Stimulated activated CD8-positive, alpha-beta memory T cell treated with anti-CD3 and anti-CD28 coated beads, Interleukin-15, amount 100 ng/mL, for 1 hour (primary cell): ENCODE results near the gene SNAI3.
A peak's percentile ranks its signal among the peaks of the same experiment; 100 is the strongest.

Experiments
- DNase-seq: peaks from one replicate; pipeline ENCODE4 v3.0.0-alpha.2; 2020; ENCODE audit warnings: low read depth

SNAI3 gene

DNA sequence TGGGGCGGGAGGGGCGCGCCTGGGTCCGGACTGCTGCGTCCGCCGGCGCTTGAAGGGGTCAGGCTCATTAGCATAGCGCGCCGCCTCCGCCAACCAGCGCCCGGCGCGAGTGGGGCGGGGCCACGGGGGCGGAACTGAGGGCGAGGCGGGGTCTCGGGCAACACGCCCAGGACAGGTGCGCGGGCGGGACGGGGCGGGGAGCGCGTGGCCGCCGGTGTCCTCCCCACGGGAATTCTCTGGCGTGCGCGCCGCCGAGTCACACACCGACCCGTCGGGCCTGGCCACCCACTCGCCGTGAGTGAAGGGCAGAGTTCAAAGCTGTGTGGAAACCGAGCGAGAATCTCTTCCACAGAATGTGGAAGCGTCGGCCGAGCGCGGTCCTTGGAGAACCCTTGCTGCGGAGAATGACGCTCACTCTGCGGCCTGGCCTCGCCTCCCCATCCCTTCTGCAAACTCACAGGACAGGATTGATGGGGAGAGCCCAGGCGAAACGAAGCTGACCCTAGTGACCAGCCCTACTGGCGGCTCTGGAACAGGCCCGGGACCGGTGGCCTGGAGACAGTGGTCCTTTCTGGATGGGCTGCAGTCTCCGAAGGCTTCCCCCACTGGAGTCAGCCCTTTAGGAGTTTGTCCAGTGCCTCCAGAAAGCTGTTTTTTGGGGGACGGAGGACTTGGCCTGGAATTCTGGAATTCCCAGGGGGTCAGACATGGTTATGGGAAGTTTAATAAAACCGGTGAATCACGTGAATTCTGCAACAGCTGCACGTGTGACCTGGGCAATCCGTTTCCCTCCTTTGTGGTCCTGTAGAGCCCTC is at the start of gene SNAI3:
Gene SNAI3 (minus strand): TSS at position 69 of the 815 bp plus-strand sequence. CDS start 101 bp downstream, outside the sequence.
- DNase-seq = peak; percentile 73

GRCh38 chr16:88736088-88736487 is 49.8 kb upstream of the SNAI3 start:
- DNase-seq = no peak

- no peak for DNase-seq
Observed at GRCh38 chr16:88735616-88736015, 49.3 kb upstream of the SNAI3 start.

DNA sequence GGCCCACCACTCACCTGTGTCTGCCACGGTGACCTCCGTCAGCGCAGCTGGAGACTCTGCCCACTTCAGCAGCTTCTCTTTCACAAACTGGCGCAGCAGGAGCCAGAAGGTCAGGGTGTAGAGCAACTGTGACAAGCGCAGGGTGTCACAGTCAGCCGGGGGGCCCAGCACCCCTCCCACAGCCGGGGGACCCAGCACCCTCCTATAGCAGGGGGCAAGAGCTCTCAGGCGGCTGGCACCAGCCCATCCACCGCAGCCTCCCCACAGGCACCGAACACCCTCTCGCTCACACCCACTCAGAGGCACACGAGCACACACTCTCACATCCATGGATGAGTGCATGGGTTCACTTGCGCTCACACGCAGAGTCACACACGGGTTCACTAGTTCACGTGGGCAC is 48.8 kb upstream of the SNAI3 start:
- no peak for DNase-seq

- DNase-seq = no peak
Observed at GRCh38 chr16:88734361-88734728, 48.0 kb upstream of the SNAI3 start.

DNA sequence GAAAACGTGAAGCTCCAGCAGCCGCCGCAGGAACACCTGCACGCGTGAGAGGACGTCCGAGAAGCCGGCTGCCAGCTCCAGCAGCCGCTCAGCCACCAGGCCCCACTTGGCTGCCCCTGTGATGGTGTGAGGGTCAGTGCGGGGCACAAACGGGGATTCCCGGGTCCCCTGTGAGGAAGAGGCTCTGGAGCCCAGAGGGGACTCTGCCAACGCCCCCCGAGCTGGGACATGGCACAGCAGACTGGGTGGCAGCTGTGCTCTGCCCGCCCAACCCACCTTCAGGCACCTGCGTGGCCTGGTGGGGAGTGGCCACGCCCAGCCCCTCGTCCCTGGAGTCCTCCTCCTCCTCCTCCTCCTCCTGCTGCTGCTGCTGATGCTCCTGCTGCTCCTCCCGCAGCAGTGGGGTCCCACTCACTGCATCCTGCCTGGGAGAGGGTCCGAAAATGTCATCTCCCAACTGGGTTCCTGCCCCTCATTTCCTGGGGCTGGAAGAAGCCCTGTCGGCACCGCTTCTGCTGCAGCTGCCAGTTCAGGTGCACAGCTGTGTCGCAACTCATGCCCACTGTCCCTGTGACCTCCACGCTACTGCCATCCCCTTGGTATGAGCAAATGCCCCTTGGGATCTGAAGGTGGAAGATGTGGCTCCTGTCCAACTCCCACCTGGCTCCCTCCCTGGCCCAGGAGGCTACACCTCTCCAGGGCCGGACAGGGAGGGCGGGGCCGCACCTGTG is 47.5 kb upstream of the SNAI3 start:
- no peak for DNase-seq

DNA sequence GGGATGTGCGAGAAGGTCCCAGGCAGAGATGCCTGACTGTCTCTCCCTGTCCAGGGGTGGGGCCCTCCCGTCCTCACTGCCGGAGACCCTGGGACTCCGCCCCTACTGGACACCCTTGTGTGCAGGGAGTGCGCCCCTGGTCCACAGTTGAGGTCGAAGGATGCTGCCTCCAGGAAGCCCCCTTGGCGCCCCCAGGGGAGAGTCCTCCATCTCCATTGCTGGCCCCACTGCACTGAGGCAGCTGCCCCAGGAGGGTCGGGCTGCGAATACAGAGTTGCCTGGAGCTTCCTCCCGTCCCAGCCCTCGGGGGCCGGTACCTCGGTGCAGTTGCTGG is 46.6 kb upstream of the SNAI3 start:
- DNase-seq = no peak

DNA sequence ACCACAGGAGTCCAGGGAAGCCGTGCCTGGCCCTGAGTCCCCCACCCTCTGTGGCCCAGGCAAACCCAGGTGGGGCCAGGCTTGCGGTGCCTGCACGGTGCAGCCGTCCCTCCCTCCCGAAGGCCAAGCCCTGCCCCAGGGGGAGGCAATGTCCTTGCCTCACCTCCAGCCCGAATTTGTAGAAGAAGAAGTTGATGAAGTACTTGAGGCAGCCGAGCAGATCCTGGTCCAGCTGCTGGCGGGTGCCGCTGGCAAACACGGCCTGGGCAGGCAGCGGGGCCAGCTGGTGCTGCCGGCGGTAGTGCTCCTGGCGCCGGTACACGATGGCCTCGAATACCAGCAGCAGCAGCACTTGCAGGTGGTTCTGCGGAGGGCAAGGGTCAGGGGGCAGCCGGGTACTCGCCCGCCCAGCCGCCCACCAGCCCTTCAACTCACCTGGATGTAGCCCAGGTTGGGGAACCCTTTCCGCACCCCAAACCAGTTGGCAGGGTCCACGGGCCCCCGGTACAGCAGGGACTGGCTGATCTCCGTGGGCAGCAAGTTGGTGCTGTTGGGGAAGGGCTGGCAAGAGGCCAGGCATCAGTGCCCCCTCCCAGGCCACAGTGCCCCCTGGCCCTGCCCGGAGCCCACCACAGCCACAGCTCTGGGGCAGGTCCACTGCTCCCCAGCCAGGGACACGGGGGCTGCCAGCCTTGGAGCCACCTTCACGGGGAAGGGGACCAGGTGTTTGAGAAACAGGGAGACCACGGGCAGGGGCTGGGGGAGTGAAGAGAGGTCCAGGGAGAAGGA is 46.1 kb upstream of the SNAI3 start:
- no peak for DNase-seq

- no peak for DNase-seq
Observed at GRCh38 chr16:88731699-88732098, 45.4 kb upstream of the SNAI3 start.

GRCh38 chr16:88730632-88731607 is 44.6 kb upstream of the SNAI3 start:
- no peak for DNase-seq

- no peak for DNase-seq
Observed at GRCh38 chr16:88727871-88728270, 41.6 kb upstream of the SNAI3 start.

DNA sequence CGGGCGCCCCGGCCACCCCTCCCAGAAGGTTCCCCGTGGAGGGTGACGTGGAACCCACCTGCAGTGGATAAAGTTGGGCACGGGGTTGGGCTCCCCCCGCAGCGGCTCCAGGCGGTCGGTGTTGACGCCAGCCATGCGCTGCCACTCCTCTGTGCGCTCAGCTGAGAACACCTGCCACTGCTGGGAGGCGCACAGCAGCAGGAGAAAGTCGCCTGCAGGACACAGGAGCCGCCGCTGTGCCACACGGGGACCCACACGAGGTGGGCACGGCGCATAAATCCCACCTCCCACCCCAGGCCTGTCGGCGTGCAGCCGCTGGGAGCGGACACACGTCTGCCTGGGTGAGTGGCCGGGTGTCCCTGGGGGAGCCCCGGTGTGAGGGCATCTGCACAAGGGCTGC is 40.7 kb upstream of the SNAI3 start:
- no peak for DNase-seq

DNA sequence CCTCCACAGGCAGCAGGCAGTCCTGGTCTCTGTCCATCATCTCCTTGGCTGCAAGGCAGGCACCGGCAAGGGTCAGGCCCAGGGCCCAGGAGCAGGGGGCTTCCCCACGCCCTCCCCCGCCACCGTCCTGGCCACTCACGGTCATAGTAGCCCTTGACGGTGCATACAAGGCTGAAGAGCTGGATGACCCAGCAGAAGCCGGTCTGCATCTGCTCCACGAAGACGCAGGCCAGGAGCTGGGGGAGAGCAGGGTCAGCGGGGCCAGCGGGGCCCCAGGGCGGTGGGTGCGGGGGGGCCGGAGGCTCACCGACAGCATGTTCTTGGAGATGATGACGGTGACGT is 40.1 kb upstream of the SNAI3 start:
- DNase-seq = no peak

DNA sequence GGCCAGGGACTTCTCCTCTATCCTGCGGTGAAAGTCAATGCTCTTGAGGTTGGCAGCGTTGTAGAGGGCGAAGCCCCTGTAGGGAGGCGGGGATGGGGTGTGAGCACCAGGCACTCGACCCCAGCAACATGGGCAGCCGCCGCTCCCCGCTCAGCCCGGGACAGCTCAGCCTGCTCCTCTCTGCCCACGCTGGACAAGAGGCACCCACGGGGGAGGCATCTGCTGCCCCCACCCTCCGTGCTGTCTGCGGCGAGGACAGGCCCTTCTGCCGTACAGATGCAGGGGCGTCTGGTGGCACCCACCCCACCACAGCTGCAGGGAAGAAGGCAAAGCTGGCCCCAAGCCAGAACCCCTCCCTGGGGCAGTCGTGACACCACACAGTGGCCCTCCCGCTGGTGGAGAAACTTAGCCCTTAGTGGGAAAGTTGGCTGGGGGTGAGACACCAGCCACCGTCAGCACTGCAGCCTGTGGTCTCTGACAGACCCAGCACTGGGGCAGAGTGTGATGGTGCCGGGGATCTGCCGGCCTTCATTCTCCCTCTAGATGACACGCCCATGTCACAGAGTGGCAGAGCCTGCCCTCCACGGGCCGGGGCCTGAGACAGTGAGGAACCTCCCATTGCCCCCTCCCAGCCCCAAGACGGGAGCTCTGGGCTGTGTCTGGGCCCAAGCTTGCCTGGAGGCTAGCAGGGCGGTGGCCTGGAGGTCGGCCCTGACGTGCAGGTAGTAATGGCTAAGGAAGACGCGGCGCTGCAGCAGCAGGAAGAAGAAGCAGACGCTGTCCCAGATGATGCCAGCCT is 39.5 kb upstream of the SNAI3 start:
- DNase-seq = no peak

- DNase-seq = no peak
Observed at GRCh38 chr16:88724855-88725555, 38.7 kb upstream of the SNAI3 start.

- DNase-seq = no peak
Observed at GRCh38 chr16:88723911-88724310, 37.6 kb upstream of the SNAI3 start.

DNA sequence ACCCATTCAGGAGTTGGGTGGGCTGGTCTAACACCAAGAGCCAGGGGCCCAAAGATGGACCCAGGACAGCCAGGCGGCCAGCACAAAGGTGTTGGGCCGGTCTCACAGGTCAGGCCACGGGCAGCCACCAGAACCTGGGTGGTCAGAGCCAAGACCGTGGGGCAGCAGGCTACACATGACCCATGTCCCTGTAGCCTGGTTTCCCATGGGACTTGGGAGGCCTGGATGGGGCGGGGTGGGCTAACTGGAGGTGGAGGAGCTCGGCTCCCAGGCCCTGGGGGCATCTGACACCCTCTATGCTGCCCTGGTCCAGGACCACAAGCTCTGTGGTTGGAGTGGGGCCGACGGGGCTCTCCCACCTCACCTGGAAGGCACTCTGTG is 37.2 kb upstream of the SNAI3 start:
- no peak for DNase-seq

- no peak for DNase-seq
Observed at GRCh38 chr16:88722784-88723506, 36.6 kb upstream of the SNAI3 start.
